Hematopoietic multipotent progenitor cell treated with erythropoietin and hydrocortisone succinate and interleukin-3 and kit ligand, for 17 days (in vitro differentiated cells): Measurements from ENCODE around the gene MYADM.
"Not testable (repeated sequence)": the region's sequence is repeated elsewhere in the genome, so short reads cannot be mapped to it uniquely, and the experiment has no call there.

ENCODE experiments used
- DNase-seq: peaks from one replicate; pipeline ENCODE4 v3.0.0-alpha.2; 2015; ENCODE audit warnings: low spot score

The MYADM gene, protein sequence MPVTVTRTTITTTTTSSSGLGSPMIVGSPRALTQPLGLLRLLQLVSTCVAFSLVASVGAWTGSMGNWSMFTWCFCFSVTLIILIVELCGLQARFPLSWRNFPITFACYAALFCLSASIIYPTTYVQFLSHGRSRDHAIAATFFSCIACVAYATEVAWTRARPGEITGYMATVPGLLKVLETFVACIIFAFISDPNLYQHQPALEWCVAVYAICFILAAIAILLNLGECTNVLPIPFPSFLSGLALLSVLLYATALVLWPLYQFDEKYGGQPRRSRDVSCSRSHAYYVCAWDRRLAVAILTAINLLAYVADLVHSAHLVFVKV

DNA sequence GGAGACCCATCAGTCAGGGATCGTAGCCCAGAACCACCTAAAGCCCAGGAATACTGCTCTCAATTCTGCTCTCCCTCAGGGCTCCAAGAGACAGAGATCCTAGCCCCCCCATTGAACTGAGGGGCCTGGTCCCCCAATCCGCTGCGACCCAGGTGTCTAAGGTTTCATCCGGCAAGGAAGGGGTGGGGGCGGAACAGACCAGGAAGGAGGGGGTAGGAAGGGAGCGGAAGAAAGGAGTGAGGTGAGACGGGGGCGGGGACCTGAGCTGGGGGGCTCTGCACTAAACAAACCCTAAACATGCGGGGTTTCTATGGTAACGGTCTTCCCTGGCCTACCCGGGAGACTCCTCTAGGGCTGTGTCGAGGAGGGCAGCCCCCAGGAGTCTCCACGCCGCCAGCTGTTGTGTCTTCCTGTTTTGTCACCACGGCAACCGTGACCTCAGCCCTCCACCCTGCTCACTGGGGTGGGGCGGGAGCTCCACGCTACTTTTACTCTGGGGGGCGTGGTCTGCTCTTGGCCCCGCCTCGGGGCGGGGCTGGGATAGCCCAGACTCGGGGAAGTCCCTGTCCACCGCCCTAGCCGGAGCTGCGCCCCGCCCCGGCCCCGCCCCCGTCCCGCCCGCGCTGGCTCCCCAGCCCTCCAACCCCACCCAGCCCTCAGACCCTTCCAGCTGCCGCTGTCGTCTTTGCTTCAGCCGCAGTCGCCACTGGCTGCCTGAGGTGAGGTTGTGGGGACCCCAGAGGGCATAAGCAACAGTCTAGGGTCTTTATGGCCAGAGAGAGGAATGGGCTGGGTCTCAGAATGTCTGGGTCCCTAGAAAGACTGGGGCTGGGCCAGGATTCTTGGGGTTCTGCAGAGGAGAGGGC is at the start of gene MYADM:
Gene MYADM, plus strand, starts transcription at position 659 of the 866 bp plus-strand sequence. CDS start 5,647 bp downstream, outside the sequence.
- peak; percentile 80 for DNase-seq

DNA sequence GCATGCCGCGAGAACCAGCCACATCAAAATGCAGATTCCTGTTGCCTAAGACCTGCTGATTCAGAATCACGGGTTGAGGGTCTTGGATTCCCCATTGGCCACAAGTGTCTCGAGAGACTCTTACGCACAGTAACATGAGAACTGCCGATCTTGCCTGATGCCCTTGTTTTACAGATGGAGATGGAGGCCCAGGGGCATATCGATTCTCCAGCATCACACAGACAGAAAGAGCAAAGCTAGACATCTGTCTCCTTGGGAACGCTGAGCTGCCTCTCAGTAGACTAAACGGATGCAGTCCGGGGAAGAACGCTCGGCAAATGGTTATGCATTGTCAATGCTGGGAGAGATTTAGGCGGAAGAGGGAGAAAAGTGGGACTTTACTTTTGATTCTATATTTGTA is 48.9 kb upstream of the MYADM start:
- DNase-seq: no peak

DNA sequence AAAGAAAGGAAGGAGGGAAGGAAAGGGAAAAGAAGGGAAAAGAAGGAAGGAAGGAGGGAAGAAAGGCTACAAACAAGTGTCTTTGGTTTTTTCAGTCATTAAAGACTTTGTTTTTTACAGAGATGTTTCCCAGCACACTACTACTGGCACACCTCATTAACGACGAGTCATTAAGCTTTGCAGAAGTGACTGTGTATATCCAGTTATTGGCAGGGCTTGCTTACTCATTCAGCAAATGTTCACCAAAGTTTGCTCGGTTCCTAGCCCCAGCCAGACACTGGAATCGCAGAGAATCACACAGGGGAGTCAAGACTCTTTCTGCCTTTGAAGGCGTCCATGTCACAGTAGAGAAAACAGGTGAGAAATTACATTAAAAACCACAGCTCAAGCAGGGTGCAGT is 47.8 kb upstream of the MYADM start:
- no peak for DNase-seq

DNA sequence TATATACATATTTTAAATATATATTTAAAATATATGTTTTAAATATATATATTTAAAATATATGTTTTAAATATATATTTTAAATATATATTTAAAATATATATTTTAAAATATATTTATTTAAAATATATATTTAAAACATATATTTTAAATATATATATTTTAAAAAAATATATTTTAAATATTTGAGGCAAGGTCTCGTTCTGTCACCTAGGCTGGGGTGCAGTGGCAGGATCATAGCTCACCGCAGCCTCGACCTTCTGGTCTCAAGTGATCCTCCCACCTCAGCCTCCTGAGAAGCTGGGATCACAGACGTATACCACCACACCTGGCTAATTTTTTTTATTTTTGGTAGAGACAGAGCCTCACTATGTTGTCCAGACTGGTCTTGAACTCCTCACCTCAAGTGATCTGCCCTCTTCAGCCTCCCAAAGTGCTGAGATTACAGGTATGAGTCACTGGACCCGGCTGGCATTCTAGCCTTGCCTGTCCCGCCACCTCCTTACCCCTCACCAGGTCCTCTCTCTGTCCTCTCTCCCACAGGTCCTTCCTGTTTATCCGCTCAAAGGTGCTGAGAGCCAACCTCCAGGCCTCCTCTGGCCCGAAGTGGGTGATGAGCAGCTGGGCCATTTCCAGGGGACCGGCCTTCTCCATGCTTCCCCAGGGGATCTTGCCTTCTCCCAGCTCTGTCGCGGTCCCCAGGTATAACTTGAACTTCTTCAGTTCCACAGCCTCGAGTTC is 44.1 kb upstream of the MYADM start:
- DNase-seq: no peak

DNA sequence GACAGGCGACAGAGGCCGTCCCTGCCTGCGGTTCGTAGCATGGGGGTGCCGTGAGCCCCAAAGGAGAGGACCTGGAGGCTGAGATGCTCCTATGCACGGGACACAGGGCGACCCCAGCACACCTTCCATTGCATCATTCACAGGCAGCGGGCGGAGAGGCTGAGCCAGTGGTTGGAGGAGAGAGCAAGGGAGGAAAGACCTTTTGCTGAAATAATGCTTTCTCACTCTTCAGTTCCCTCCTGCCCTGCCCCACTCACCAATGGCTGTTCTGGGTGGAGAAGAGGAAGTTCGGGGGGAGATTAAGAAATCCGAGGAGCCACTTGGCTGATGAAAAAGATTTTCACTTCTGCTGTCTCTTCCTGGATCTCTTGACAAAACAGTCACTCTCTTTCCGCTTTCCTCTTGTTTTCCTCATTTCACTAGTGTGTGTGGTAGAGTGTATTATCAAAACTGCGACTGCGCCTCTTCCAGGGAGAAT is 43.5 kb upstream of the MYADM start, which contains the start of gene NLRP12:
Gene NLRP12, minus strand, starts transcription at position 181 of the 478 bp plus-strand sequence. Its CDS starts 140 bp downstream, at position 41.
- DNase-seq: no peak

DNA sequence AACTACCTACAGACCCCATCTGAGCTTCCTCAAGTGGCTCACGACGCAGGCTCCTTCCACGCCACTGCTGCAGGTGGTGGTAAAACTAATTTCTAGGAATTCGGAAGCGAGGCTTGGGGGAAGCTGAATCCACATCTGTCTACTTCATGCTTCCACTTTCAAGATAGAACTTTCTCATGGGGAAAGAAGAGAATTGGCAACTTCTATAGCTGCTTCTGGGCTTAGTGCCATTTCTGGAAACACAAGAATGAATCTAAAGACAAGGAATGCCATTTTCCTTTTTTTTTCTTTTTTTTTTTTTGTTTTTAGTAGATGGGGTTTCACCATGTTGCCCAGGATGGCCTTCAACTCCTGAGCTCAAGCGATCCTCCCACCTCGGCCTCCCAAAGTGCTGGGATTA is 40.8 kb upstream of the MYADM start:
- DNase-seq: no peak

DNA sequence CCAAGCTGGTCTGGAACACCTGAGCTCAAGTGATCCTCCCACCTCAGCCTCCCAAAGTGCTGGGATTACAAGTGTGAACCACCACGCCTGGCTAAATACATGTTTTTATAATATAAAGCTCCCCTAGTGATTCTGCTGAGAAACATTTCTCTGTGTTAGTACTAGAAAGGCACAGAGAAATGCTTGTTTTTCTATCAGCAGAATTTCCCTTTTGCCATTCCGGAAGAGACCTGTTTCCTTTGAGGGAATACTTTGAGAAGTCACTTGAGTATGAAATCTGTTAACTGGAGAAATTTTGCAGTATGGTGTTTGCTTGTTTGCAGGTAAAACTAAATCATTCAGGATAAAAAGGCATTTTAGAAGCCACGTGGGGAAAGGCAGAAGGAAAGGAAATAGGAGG is 39.2 kb upstream of the MYADM start:
- no peak for DNase-seq

DNA sequence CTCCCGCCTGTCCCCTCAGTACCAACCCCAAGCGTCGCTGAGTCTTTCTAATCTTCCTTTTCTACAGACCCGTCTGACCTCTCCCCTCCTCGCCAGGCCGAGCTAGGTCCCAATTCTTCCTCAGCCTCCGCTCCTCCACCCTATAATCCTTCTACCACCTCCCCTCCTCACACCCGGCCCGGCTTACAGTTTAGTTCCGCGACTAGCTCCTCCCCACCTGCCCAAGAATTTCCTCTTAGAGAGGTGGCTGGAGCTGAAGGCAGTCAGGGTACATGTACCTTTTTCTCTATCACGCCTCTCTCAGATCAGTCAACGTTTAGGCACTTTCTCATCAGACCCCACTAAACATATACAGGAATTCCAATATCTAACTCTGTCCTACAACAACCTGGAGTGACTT is 34.8 kb upstream of the MYADM start:
- not testable (repeated sequence) for DNase-seq

DNA sequence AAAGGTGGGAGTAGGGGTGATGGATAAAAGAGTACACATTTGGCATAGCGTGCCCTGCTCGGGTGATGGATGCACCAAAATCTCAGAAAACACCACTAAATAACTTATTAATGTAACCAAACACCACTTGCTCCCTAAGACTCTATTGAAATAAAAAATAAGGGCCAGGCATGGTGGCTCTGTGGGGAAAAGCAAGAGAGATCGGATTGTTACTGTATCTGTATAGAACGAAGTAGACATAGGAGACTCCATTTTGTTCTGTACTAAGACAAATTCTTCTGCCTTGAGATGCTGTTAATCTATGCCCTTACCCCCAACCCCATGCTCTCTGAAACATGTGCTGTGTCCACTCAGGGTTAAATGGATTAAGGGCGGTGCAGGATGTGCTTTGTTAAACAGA is 29.2 kb upstream of the MYADM start:
- not testable (repeated sequence) for DNase-seq

DNA sequence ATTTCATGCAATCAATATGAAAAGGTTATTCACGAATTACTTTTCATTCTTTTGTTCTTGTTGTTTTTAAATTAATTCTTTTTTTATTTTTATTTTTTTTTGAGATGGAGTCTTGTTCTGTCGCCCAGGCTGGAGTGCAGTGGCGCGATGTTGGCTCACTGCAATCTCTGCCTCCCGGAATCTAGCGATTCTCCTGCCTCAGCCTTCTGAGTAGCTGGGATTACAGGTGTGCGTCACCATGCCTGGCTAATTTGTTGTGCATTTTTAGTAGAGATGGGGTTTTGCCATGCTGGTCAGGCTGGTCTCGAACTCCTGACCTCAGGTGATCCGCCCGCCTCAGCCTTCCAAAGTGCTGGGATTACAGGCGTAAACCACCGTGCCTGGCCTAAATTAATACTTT is 27.4 kb upstream of the MYADM start:
- DNase-seq: not testable (repeated sequence)

DNA sequence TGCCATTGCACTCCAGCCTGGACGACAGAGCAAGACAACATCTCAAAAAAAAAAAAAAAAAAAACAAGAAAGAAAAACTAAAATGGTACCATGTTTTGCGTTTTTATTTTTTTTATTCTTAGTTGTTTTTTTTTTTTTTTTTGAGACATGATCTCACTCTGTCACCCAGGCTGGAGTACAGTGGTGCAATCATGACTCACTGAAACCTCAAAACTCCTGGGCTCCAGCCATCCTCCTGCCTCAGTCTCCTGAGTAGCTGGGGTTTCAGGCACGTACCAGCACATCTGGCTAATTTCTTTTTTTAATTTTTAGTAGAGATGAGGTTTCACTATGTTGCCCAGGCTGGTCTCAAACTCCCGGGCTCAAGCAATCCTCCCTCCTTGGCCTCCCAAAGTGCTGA is 26.8 kb upstream of the MYADM start:
- DNase-seq: not testable (repeated sequence)

DNA sequence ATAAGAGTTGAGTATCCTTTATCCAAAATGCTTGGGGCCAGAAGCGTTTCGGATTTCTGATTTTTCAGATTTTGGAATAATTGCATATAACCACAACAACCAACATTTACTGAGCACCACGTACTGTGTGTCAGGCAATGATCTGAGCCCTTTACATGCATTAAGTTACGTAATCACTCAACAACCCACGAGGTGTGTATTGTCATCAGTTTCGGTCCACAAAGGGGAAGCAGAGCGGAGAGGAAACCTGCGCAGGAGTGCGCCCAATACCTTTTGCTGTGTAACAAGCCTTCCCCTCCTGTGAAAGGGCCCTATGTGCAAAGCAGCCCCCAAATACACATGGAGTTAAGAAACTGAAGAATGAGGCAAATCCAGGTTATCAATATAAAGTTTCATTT is 22.8 kb upstream of the MYADM start:
- no peak for DNase-seq

DNA sequence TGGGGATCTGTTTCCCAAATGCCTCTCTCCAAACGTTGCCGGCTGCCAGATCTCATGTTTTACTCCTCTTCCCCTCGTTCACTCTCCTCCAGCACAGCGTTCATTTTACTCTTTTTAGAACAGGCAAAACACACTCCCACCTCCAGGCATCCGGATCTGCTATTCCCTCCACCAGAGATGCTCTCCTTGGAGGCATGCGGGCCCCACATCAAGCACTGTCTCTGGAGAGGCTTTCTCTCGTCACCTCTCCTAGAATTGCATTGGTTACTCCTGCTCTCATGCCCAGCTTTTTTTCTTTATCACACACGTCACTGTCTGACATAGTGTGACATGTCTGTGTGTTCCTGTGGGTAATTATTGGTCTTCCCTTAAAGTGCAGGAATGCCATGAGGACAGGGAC is 20.1 kb upstream of the MYADM start:
- DNase-seq: no peak

DNA sequence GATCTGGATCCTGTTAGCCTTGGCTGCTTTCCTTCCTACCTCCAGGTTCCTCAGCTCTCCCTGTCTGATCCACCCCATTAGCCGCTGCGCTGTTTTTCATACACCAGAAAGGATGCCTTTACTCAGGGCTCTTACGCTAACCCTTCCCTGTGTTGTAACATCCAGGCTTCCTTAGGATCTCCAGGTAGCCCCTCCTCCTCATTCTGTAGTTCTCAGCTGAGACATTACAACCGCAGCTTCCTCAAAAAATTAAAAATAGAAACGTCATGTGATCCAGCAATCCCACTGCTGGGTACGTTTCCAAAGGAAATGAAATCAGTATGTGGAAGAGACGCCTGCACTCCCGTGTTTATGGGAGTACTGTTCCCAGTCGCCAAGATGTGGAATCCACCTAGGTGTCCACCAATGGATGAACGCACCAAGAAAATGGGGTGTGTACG is 18.4 kb upstream of the MYADM start:
- DNase-seq: no peak

DNA sequence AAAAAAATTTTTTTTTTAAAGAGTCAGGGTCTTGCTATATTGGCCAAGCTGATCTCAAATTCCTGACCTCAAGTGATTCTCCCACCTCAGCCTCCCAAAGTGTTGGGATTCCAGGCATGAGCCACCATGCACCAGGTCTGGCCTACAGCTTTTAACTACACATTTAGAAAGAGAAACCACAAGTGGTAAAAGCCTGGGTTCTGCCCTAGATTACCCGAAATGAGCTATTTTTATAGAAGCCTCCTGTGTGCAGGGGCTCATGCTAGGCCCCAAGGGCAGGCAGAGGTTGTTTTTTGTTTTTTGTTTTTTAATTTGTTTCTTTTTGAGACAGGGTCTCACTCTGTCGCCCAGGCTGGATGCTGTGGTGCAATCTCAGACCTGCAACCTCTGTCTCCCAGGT is 14.0 kb upstream of the MYADM start:
- DNase-seq: no peak

DNA sequence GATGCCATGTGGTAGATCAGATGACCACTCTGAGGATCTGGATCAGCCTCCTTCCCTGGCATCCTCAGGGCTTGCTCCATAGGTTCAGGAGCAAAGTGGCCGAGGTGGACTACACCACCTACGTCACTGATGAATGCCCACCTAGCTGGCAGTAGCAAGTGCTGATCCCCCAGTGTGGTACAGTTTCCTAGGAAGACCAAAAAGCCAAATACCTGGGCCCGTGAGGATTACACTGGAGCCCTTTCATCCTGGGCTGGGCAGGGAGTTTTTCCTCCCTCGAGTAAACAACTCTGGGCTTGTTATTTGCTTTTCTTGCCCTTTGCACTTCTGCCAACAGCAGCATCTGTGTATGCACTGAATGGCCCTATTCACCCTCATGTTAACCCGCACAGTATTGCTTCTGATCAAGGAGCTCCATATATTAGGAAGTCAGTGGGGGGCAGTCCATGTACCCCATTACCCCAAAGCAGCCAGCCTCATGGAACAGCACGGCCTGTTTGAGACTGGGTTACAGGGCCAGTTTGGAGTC is 3.3 kb upstream of the MYADM start:
- no peak for DNase-seq

DNA sequence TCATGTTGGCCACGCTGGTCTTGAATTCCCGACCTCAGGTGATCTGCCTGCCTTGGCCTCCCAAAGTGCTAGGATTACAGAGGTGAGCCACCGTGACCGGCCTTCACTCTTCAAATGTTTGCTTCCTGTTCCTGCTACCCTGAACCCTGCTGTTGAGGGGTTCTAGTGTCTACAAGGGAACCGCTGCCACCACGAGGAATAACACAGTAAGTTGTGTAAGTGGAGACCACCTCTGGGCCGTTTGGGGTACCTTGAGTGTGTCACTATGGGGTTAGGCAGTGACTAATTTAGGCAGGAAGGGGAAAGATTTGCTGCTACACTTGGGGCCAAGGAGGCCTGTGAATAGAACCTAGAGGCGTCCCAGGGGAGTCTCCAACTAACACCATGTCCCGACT is 2.2 kb upstream of the MYADM start:
- DNase-seq: no peak

DNA sequence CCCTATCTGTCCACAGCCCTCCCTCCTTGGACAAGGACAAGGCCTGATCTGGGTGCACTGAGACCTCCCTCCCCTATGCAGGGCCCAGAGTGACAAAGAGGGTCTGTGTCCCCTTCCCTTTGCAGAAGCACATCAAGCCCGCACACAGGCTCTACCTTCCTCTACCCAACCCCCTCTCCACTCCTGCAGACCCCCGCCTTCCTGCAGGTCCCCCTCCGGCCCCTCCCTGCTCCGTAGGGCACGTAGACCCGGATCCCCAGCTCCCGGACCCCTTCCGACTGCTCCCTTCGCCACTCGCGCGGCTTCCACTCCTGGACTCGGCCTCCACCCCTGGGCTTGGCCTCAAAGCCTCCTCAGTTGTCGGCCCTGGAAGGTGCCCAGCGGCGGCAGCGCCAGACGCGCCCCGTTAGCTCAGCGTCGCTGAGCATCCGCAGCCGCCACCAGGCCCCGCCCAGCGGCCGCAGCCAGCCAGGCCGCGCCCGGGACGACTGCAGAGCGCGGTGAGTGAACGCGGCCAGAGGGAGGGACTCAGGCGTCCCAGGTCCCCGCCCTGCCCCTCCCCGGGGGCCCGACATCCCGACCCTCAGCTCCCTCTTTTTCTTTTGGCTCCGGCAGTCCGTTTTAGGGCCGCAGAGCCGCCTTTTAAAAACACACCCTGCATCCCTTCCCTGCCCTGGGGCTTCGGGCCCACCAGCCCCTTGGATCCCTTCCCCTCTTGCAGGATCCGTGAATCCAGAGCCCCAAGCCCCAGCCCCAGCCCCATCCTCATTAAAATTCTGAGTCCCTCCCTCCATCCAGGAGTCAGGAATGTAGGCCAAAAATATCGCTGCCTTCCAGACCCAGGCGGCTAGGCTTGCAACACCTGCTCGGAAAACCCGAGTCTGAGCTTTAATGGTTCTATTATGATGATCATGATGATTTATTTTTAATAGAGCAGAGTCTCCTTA is 1.5 kb upstream of the MYADM start:
- DNase-seq: no peak

DNA sequence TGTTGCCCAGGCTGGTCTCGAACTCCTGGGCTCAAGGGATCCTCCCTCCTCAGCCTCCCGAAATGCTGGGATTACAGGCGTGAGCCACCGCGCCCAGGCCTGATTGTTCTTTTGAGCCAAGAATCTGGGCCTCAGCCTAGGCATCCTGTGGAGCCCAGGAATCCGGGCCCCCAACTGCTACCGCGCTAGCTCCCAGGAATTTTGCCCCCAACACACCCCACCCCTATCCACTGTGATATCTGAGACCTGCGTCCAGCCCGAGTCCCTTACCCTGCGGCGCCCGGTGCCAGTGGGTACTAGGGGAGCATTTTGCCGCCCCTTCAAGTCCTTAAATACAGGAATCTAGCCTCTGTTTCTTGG is 838 bp upstream of the MYADM start:
- DNase-seq: no peak

DNA sequence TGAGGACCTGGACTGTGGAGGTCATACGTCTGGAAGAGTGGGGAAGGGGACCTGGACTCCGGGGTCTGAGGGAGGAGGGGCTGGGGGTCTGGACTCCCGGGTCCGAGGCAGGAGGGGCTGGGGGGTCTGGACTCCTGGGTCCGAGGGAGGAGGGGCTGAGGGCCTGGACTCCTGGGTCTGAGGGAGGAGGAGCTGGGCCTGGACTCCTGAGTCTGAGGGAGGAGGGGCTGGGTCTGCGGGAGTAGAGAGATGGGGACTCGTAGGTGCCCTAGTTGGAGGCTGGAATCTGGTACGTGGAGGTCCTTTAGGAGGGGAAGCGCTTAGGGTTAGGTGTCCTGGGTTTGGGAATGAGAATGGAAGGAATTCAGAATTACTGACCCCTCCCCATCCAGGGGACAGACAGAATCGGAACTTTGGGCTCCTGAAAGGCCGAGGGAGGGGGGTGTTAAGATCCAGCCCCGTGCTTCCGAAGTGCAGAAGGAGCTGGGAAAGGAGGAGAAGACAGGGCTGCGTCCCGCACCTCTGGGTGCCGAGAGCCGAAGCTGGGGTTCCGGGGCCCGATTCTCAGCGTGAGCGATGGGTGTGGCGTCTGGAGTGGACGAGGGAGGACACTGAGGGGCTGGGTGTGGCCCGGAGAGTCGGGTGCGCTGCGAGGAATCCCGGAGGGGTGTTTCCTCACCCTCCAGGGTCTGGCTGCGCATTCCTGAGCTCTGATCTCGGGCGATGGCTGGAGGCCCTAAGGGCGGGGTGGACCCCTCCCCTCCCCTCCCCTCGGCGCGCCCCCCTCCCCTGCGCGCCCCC is 608 bp downstream of the MYADM start:
- DNase-seq: peak; percentile 31
